HG03039 (cell line): ENCODE measurements around the gene TNFRSF14.
"Not testable (repeated sequence)": the region's sequence is repeated elsewhere in the genome, so short reads cannot be mapped to it uniquely, and the experiment has no call there.

Source experiments
- ATAC-seq: cut with Tn5 transposase; IDR thresholded peaks from one replicate; pipeline ENCODE4 v1.9.1; 2021; ENCODE audit warnings: mild to moderate bottlenecking, moderate library complexity; ENCODE audit not compliant: unreplicated experiment

The TNFRSF14 gene

DNA sequence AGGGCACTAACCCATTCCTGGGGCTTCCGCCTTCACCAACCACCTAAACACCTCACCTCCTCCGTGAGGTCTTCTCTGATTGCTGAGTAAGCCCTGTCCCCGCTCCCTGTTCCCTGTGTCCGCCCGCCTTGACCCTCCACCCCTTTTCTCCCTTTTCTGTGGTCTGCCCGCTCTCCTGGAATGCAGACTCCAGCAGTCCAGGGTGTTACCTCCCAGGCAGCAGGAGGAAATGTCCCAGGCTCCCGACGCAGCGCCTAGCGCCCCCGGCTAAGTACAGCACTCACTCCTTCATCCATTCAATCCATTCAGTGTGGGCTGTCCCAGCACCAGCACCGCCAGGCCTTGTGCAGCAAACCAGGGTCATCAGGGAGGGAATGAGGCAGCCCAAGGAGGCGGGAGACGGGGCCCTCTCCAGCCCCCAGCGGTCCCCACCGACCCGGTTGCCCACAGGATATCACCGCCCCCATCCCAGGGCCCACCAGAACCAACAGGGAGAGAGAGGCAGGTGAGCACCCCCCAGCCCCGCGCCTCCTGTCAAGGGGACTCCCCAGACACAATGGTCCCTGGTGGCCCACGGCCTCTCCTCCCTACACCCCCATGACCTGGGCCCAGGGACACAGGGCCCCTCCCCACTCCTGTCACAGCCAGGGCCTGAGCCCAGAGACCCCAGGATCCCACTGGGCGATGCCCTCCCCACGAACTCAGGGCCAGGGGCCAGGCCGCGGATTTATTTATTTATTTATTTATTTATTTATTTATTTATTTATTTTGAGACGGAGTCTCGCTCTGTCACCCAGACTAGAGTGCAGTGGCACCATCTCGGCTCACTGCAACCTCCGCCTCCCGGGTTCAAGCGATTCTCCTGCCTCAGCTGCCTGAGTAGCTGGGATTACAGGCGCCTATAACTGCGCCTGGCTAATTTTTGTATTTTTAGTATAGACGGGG is 10.2 kb downstream of the TNFRSF14 start:
- no peak for ATAC-seq

DNA sequence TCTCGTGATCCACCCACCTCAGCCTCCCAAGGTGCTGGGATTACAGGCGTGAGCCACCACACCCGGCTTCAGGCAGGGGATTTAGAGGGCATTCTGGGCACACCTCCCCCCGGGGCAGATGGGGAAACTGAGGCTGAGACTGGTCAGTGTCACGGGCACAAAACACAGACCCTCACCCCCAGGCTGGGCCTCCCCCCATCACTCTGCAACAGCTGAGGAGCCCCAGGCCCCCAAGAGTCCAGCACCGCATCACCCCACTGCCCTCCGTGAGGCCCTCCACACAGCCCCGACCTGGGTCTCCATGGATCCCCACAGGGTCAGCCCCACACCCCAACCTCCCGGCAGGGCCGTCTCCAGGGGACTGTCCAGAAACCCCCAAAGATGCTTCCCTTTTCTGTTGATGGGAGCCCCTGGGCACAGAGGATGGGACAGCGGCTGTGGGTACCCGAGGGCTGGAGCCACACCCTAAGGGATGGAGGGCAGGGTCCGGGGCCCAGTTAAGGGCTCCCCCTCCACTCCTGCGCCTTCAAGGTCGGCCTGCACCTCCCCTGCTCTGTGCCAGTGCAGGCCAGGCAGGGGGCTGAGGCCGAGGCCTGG is 11.0 kb downstream of the TNFRSF14 start:
- ATAC-seq, result no peak

DNA sequence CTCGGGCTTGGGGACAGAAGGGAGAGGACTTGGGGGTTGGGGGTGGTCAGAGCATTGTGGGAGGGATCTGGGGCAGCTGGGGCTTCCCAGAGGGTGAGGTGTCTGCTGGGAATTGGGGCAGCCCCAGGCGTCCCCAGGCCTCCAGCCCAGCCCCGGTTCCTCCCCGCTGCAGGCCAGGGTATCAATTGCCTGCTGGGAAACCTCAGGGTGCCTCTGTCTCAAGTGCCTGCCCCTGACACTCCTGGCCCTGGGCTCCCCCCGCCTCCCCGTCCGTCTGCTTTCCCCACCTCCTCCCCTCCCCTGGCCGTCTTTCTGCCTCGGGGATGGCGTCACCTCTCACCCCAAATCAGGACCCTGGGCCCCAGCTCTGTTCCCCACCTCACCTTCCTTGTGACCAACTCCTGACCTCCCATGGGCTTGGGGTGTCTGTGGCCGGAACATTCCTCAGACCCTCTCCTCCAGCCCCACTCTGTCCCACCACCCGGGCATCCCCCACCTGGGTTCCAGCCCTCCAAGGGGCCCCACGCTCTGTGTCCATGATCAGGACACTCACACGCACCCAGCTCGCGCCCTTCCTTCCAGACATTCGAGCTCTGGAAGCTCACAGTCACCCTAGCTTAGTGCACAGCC is 12.1 kb downstream of the TNFRSF14 start:
- not testable (repeated sequence) for ATAC-seq

GRCh38 chr1:2569060-2569459 is 12.9 kb downstream of the TNFRSF14 start:
- ATAC-seq, result no peak

- ATAC-seq, result not testable (repeated sequence)
Observed at GRCh38 chr1:2569703-2570102, 13.5 kb downstream of the TNFRSF14 start.

GRCh38 chr1:2570332-2570731 is 14.2 kb downstream of the TNFRSF14 start:
- no peak for ATAC-seq

DNA sequence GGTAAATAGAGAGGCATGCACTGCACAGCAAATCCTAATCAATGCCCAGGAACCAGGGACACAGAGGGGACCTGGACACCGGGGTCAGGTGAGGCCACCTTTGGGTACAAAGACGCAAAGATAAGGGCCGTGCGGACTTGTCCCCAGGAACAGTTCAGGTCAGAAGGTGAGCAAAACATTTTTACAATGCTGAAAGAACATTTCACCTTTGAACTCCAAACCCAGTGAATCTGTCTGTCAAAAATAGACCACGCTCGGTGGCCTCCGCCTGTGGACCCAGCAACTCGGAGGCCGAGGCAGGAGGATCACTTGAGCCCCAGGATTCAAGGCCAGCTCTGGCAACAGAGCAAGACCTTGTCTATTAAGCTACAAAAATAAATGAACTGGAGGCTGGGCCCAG is 15.2 kb downstream of the TNFRSF14 start:
- no peak for ATAC-seq

DNA sequence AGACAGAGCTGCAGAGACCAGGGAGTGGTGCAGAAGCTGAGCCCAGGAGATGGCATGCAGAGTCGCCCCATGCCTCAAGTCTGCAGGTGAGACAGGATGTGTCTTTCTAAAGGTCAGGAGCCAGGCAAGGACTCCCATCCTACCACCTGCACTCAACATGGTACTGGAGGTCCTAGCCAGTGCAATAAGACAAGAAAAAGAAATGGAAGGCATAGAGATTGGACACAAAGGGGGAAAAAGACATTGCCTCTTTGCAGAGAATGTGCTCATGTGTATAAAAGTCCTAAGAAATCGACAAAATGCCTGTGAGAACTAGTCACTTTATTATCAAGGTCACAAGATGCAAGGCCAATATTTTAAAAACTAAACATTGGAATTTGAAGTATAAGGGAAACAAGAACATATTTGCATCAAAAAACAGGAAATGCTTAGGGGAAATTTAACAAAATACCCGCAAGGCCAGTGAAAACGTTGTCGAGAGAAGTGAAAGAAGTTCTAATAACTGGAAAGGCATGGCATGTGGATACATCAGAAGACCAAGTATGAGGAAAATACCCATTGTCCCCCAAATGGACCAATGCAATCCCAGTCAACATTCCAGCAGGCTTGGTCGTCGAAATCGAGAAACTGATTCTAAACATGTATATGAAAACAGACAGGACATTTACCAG is 17.2 kb downstream of the TNFRSF14 start:
- no peak for ATAC-seq

- no peak for ATAC-seq
Observed at GRCh38 chr1:2574350-2574749, 18.2 kb downstream of the TNFRSF14 start.

- ATAC-seq, result no peak
Observed at GRCh38 chr1:2575801-2576663, 19.9 kb downstream of the TNFRSF14 start.

DNA sequence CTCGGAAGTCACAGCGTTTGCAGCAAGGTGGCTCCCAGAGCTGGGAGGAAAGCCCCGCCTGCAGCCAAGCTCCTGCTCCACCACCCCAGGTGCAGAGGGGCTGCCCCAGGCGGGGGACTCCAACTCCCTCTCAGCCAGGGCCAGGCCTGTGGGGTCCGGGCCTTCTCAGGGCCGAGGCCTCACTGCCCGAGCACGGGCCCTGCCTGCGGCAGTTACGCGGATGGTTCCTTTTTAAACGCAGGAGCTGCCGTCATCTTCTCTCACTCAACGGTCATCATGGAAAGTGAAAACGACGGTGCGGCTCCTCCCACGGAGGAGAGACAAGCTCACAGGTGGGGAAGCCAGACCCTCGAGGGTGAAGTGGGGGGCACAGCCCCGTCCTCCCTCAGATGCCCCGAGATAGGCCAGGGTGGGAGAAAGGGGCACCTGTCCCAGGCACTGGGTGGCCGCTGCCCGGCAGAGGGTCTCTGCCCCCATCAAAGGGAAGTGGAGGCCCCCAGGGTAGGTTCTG is 21.4 kb downstream of the TNFRSF14 start:
- ATAC-seq, result peak; percentile 32

GRCh38 chr1:2578758-2579118 is 22.6 kb downstream of the TNFRSF14 start:
- ATAC-seq, result no peak

- ATAC-seq, result no peak
Observed at GRCh38 chr1:2580691-2581090, 24.5 kb downstream of the TNFRSF14 start.

DNA sequence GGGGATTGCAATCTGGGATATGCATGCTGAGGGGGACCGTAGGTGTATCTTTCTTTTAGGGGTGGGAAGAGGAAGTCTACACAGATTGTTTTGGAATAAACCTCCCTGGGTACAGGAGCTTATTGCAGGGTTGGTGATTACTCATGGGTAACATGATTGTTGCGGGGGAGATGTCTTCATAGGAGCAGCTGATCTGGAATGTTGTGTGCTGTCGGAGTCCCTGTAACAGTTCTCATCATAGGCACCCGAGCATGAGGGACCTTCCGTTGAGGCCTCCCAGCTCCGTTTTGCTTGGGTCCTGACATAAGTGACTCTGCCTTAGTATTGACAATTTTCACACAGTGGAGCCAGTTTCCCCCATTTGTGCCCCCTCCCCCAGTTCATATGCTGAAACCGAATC is 26.2 kb downstream of the TNFRSF14 start:
- no peak for ATAC-seq

GRCh38 chr1:2583331-2583791 is 27.2 kb downstream of the TNFRSF14 start:
- no peak for ATAC-seq

DNA sequence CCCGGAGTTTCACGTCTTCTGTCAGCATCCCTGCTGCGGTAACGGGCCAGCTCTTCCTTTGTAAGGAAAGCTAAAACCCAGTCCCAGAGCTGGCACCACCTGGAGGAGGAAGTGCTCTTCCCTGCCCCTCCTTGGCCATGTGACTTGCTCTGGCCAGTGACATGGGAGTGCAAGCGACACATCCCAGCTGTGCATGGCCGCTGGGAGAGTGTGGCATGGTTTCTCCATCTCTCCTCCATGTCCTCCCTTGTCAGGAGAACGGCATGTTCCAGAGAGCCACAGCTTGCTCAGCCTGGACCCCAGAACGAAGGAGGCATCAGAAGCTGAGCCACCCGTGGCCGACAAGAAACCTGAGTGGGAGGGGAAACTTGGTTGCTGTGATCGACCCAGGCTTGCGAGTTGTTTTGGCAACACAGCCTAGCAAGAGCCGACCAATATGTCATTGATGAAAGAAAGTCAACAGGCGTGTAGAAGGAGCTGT is 27.7 kb downstream of the TNFRSF14 start:
- ATAC-seq, result no peak

- no peak for ATAC-seq
Observed at GRCh38 chr1:2584686-2585317, 28.6 kb downstream of the TNFRSF14 start.

- ATAC-seq, result peak; percentile 25
Observed at GRCh38 chr1:2585318-2586092, 29.3 kb downstream of the TNFRSF14 start.
